ENCODE data around the gene CASP5.

CASP5 gene

DNA sequence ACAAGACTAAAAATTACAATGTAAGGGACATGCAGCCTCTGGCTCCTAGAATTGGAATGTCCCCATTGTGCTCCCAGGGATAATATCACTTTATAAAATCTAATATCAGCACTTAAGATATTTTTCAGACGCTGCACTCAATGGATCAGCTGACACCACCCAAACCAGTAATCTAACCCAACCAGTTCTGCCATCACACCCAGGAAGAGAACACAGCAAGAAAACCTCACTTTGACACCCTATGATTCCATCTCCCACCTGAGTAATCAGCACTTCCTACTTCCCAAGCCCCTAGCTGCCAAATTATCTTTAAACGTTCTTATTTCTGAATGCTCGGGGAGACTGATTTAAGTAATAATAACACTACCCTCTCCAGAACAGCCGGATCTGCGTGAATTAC lies 57.2 kb downstream of the CASP5 start:
- no peak for DNase-seq

DNA sequence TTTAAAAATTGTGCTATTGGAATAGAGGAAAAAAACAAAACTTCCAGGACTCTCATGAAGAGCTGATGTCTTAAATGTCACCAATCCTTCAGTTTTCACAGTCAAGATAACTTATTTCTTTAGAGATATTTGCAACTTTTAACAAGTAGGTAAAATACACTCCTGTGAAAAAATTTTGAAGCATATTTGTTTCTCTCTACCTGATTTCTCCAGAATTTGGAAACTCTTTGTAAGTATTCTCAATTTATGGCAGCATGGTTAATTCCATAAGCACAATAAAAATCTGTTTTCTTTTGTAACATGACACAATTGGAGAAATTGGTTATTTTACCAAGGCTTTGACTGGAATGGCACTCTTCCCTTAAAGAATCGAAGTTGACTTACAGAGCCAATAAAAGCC lies 58.7 kb downstream of the CASP5 start:
- no peak for DNase-seq

DNA sequence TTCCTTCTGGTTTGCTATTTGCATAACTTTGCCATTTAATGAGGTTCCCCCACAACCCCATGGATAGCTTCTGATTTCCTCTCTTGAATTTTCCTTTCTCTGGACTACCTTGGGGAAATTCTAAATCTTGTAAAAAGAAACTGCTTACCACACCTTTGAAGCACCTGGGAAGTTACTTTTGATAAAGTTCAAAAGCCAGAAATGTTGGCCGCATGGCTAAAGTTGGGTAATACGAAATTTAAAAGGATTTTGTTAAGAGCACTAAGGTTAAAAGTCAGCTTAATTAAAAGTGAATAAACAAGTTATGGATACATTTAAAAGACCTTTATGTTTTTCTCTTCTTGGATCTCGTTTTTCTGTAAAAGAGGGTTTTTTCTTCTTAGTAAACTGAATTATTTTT lies 60.1 kb downstream of the CASP5 start:
- DNase-seq = no peak

DNA sequence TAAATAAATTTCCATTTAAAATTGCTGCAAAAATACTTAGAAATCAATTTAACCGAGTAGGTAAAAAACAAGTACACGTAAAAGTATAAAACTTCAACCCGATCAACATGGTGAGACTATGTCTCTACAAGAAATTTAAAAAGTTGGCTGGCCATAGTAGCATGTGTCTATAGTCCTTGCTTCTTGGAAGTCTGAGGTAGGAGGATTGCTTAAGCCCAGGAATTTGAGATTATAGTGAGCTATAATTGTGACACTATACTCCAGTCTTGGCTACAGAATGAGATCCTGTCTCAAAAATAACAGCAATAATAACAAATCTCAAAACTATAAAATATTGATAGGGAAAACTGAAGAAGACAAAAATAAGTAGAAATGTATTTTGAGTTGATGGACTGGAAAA lies 65.7 kb downstream of the CASP5 start:
- DNase-seq = no peak

DNA sequence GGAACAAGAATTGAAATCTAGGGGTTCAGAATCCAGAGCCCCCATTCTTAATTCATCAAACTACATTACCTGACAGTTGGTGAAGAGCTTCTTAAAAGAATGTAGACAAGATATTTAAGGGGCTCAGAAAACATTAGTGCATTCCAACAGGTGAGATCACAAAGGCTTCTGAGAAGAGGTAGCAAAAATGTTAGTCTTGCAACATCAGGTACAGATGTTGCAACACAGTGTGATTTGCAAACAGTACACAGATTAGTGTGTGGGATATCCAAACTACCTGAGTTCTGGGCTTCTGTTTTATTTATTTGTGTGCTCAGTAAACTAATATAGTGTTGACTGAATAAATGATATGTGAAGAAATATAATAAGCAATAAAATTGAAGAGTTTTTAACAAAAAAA lies 66.4 kb downstream of the CASP5 start:
- no peak for DNase-seq

DNA sequence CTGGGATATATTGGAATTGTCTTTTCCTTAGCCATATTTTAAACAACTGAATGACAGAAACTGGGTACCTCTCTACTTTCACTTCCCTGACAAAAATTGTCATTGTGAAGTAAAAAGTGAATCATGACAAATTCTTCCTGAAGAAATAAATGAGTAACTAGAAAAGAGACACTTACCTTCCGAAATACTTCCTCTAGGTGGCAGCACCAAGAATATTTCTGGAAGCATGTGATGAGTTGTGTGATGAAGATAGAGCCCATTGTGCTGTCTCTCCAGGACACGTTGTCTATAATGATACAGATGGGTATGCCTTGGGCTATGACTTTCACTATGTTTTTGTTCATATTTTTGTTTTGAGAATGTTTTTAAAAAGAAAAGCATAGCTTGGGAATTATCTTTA lies 76.1 kb downstream of the CASP5 start:
- DNase-seq = peak in 1 of 2 donors; percentile 26
